Kidney (tissue), 14 donors: Measurements from ENCODE around the gene TUG1. TPM values are rescaled to one million over a fixed set of nuclear protein-coding genes. Genes with fewer than 3 reads are reported as not detected.

Source experiments
- DNase-seq, 5 donors: peaks; one replicate each; pipeline ENCODE4 v3.0.0-alpha.2; 2013 to 2020
- FAIRE-seq: peaks from 2 replicates; lab custom pipeline; 2012; peaks lifted over from hg19 to GRCh38; lab: Jason Lieb, UNC
- H3K27ac ChIP-seq, 2 donors: one replicate each; pipeline ENCODE4 v1.7.0; 2013; ENCODE audit warnings: low read depth in 2 of 2, low read length in 2 of 2, inconsistent platforms in 1 of 2
- H3K27me3 ChIP-seq: one replicate; pipeline ENCODE4 v1.7.1; 2013; ENCODE audit warnings: low read length, inconsistent platforms; ENCODE audit not compliant: control insufficient read depth, insufficient read depth
- H3K36me3 ChIP-seq, 3 donors: one replicate each; pipeline versions ENCODE4 v1.7.0 to v1.7.1; 2013; ENCODE audit warnings: low read length in 3 of 3, control low read depth in 1 of 3, inconsistent platforms in 1 of 3; ENCODE audit not compliant: insufficient read depth in 3 of 3, control insufficient read depth in 2 of 3
- H3K4me1 ChIP-seq, 3 donors: one replicate each; pipeline versions ENCODE4 v1.7.0 to v1.7.1; 2013; ENCODE audit warnings: low read length in 3 of 3, inconsistent platforms in 1 of 3, low read depth in 1 of 3; ENCODE audit not compliant: control insufficient read depth in 2 of 3, insufficient read depth in 2 of 3
- H3K4me3 ChIP-seq, 3 donors: one replicate each; pipeline versions ENCODE4 v1.7.0 to v1.8.1; 2013; ENCODE audit warnings: low read length in 3 of 3, control low read depth in 1 of 3, inconsistent platforms in 1 of 3
- H3K9ac ChIP-seq, 3 donors: one replicate each; pipeline versions ENCODE4 v1.7.0 to v1.7.1; 2013; ENCODE audit warnings: low read length in 3 of 3, control low read depth in 1 of 3, inconsistent platforms in 1 of 3
- H3K9me3 ChIP-seq, 3 donors: one replicate each; pipeline versions ENCODE4 v1.7.0 to v1.7.1; 2013; ENCODE audit warnings: low read length in 3 of 3, control low read depth in 1 of 3, inconsistent platforms in 1 of 3; ENCODE audit not compliant: control insufficient read depth in 2 of 3, insufficient read depth in 1 of 3
- intact Hi-C: fragments of 100-400 bp; cut with DNase I; formaldehyde crosslinking; loops from one replicate; pipeline ENCODE4 v1.11.1; 2022
- polyA plus RNA-seq: library from polyadenylated mRNA; stranded (reverse); fragments of 350-450 nt; fragmentation: Illumina TruSeq; extraction: RNeasy Lipid Tissue Mini Kit (QIAGEN cat#74804); gene quantifications from one replicate; pipeline ENCODE4 v1.2.3, GENCODE V29; 2014; ENCODE audit warnings: low read depth, low replicate concordance; ENCODE audit not compliant: insufficient read depth
- total RNA-seq: library from RNA; stranded (reverse); fragmentation: NEBNext Ultra II Directional; extraction: Animal tissue kit (Norgen Biotek cat#: 25700); gene quantifications from one replicate; pipeline ENCODE4 v1.2.1, GENCODE V29; 2021
- TF ChIP-seq, protein P1 (sequence below): IDR thresholded peaks from 3 replicates; pipeline ENCODE4 v1.5.1; 2012; ENCODE audit warnings: mild to moderate bottlenecking, moderate library complexity, borderline replicate concordance; ENCODE audit not compliant: insufficient read depth; ENCODE audit errors: extremely low read depth
- donor health status: control.
- donor health status: control.
- donor health status: control.
- donor health status: control.
- donor health status: control.
- donor health status: DM: yes; HTN: yes; CAD: no.
- donor health status: Normal renal cell carcinoma (clear cell type).

TUG1 gene
- total and polyA plus RNA-seq, 2 donors from 2014 or later = 25.5 to 79.0 TPM

DNA sequence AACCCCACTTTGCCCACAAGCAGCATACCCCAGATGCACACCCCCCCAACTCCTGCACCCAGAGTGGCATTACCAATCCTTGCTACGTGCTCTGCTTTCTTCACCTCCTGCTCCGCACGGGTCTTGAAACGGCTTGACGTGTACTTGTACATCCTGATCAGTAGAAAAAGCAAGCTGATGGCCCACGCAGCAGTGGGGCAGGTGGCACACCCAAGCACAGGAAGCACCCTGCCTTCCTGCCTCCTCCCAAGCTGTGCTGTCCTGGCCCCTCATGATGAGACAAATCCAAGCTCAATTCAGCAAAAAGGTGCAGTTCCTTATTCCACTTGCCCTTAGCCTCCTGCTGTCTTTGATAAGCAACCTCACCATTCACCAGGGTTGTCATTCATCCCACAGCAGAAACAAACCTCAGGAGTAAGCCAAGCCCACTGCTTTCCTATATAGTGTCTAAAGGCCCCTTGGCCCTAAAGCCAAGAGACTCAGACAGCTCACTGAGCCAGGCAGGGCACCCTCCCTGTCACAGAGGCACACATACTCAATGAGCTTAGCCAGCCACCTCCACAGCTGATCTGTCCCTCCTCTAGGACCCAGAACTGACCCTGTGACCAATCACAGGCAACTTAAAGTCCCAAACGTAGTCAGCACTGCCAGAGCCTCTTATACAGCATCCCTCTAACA lies 28.2 kb upstream of the TUG1 start:
- TF ChIP-seq, protein P1, sequence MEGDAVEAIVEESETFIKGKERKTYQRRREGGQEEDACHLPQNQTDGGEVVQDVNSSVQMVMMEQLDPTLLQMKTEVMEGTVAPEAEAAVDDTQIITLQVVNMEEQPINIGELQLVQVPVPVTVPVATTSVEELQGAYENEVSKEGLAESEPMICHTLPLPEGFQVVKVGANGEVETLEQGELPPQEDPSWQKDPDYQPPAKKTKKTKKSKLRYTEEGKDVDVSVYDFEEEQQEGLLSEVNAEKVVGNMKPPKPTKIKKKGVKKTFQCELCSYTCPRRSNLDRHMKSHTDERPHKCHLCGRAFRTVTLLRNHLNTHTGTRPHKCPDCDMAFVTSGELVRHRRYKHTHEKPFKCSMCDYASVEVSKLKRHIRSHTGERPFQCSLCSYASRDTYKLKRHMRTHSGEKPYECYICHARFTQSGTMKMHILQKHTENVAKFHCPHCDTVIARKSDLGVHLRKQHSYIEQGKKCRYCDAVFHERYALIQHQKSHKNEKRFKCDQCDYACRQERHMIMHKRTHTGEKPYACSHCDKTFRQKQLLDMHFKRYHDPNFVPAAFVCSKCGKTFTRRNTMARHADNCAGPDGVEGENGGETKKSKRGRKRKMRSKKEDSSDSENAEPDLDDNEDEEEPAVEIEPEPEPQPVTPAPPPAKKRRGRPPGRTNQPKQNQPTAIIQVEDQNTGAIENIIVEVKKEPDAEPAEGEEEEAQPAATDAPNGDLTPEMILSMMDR = no peak
- Histone ChIP-seq H3K9me3 (no peaks in the 10 kb centered on the region), H3K9ac (no peak overlapping the region), H3K36me3 (peaks cover 7 to 83% (median 71%) of the 10 kb centered on the region in 3 donors), H3K27me3 (no peaks in the 10 kb centered on the region), H3K4me3 (no peak overlapping the region), H3K27ac (no peak overlapping the region), H3K4me1 (no peaks in the 10 kb centered on the region)
- no peak for FAIRE-seq
- intact Hi-C loops = no loop called here
- no peak for DNase-seq

DNA sequence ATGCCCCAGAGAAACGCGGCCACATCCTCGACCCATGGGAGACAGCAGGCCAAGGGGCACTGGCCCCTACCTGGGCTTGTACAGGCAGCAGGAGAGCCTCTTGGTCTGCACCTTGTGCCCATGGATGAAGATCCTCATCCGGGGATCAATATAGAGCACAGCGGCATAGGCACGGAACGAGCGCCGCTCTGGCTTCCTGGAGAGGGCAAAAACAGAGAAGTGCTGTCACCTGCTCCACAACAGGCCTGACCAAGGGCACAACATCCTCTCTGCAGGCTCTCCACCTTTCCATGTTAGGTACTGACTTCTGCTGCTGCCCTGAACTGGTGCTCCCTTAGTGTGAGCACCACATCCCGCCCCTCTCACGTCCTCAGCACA lies 27.7 kb upstream of the TUG1 start:
- intact Hi-C loops = no loop called here

DNA sequence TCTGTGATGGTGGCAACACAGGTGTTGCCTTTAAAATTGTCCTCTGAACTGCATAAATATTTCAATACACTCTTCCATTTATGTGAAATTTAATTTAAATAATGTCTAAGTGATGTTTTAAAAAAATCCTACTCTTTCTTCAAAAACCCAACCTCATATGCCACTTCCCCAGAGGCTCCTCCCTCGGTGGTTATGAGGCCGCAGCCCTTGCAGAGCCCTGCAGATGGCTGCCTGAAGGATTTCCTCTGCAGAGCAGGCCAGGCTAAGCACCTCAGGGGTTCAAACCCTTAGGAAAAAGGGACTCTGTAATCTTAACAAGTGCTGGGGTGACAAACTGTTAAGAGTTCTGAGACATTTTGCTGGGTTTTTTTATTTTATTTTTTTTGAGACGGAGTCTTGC lies 25.7 kb upstream of the TUG1 start:
- H3K4me1 ChIP-seq = peaks cover 0 to 5% (median 2%) of the 10 kb centered on the region in 3 donors
- FAIRE-seq (no peak), DNase-seq (no peak)
- H3K27me3 ChIP-seq = no peaks in the 10 kb centered on the region
- H3K4me3 ChIP-seq = no peak overlapping the region
- H3K9ac ChIP-seq = no peak overlapping the region
- TF ChIP-seq, protein P1 = no peak
- peaks cover 10 to 66% (median 56%) of the 10 kb centered on the region in 3 donors for H3K36me3 ChIP-seq
- H3K9me3 ChIP-seq = no peaks in the 10 kb centered on the region
- H3K27ac ChIP-seq = no peak overlapping the region
- intact Hi-C loops = no loop called here

More for the DNA sequence above, 27.7 kb upstream of the TUG1 start:
- Histone ChIP-seq H3K36me3 (peaks cover 10 to 83% (median 73%) of the 10 kb centered on the region in 3 donors), H3K27ac (no peak overlapping the region), H3K9ac (no peak overlapping the region), H3K4me3 (no peak overlapping the region), H3K9me3 (no peaks in the 10 kb centered on the region), H3K4me1 (no peaks in the 10 kb centered on the region), H3K27me3 (no peaks in the 10 kb centered on the region)
- TF ChIP-seq, protein P1 = no peak
- DNase-seq = no peak
- FAIRE-seq = no peak

- Histone ChIP-seq H3K9ac (no peak overlapping the region), H3K36me3 (peaks cover 19 to 69% (median 54%) of the 10 kb centered on the region in 3 donors), H3K4me1 (peaks cover 0 to 6% (median 2%) of the 10 kb centered on the region in 3 donors), H3K27me3 (no peaks in the 10 kb centered on the region), H3K4me3 (no peak overlapping the region), H3K9me3 (no peaks in the 10 kb centered on the region), H3K27ac (no peak overlapping the region)
- intact Hi-C loops = loop anchor here (5.0 kb wide), 1 partner anchor 142 kb away; no protein-coding TSS in a partner anchor
- no peak for DNase-seq
- no peak for FAIRE-seq
- TF ChIP-seq, protein P1 = no peak
These were observed 24.1 kb upstream of the TUG1 start for GRCh38 chr22:30944986-30945385.
